GM19455 (cell line): Measurements from ENCODE around the gene TIAM2.
"Not testable (repeated sequence)": the region's sequence is repeated elsewhere in the genome, so short reads cannot be mapped to it uniquely, and the experiment has no call there.

Experiments
- ATAC-seq: cut with Tn5 transposase; IDR thresholded peaks from one replicate; pipeline ENCODE4 v1.9.1; 2021; ENCODE audit not compliant: unreplicated experiment

The TIAM2 gene

GRCh38 chr6:154989448-154989847 is 5.7 kb upstream of the TIAM2 start:
- no peak for ATAC-seq

- no peak for ATAC-seq
Measured at GRCh38 chr6:154991207-154991606, 3.9 kb upstream of the TIAM2 start.

GRCh38 chr6:154993026-154993425 is 2.1 kb upstream of the TIAM2 start:
- no peak for ATAC-seq

GRCh38 chr6:154993710-154994109 is 1.4 kb upstream of the TIAM2 start:
- ATAC-seq = no peak

GRCh38 chr6:154994836-154995253 is 270 bp upstream of the TIAM2 start:
- no peak for ATAC-seq

GRCh38 chr6:154996016-154996590 is 988 bp downstream of the TIAM2 start:
- no peak for ATAC-seq

- ATAC-seq = no peak
Measured at GRCh38 chr6:154996841-154997311, 1.8 kb downstream of the TIAM2 start.

- ATAC-seq = no peak
Measured at GRCh38 chr6:154998855-154999254, 3.7 kb downstream of the TIAM2 start.

- ATAC-seq = no peak
Measured at GRCh38 chr6:155001482-155001881, 6.4 kb downstream of the TIAM2 start.

GRCh38 chr6:155001934-155002333 is 6.8 kb downstream of the TIAM2 start:
- ATAC-seq = no peak

GRCh38 chr6:155003476-155003875 is 8.4 kb downstream of the TIAM2 start:
- ATAC-seq = no peak

GRCh38 chr6:155004017-155004416 is 8.9 kb downstream of the TIAM2 start:
- no peak for ATAC-seq

GRCh38 chr6:155004576-155005372 is 9.7 kb downstream of the TIAM2 start:
- ATAC-seq = no peak

GRCh38 chr6:155008625-155009024 is 13.5 kb downstream of the TIAM2 start:
- no peak for ATAC-seq

GRCh38 chr6:155010940-155011339 is 15.8 kb downstream of the TIAM2 start:
- ATAC-seq = no peak

GRCh38 chr6:155011809-155012291 is 16.7 kb downstream of the TIAM2 start:
- no peak for ATAC-seq

- ATAC-seq = no peak
Measured at GRCh38 chr6:155013457-155013876, 18.4 kb downstream of the TIAM2 start.

- no peak for ATAC-seq
Measured at GRCh38 chr6:155014137-155014536, 19.0 kb downstream of the TIAM2 start.

GRCh38 chr6:155014670-155015300 is 19.7 kb downstream of the TIAM2 start:
- no peak for ATAC-seq

GRCh38 chr6:155018415-155018814 is 23.3 kb downstream of the TIAM2 start:
- ATAC-seq = not testable (repeated sequence)

GRCh38 chr6:155021680-155022079 is 26.6 kb downstream of the TIAM2 start:
- no peak for ATAC-seq

- no peak for ATAC-seq
Measured at GRCh38 chr6:155022721-155023120, 27.6 kb downstream of the TIAM2 start.
